ENCODE results near the gene SETD1A.

DNA sequence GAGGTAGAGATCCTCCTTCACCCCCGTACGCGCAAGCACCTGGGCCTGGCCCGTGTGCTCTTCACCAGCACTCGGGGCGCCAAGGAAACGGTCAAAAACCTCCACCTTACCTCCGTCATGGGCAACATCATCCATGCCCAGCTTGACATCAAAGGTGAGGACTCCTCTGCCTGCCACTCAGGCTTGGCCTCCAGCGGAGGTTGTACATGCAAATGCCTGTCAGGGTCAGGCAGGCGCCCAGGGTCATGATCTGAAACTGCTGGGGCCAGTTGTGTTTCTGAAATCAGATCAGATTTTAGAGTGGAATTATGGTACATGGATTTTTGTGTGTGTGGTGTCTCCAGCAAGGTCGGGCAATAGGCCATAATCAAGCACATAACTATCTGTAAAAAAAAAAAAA lies 3.8 kb downstream of the SETD1A start:
- no peak for TF ChIP-seq EZH2 (IDR thresholded peaks at IDR 0.05; ENCODE audit: insufficient read depth, poor library complexity, severe bottlenecking)
- no peak for TF ChIP-seq EZH2phosphoT487 (IDR thresholded peaks at IDR 0.05; ENCODE audit: insufficient read depth, low read depth)
